A673 (cell line): ENCODE results near the gene CNOT4.

Experiments used
- CTCF ChIP-seq: fragments of 300-800, 200-600 bp; sonication (generic); conservative IDR thresholded peaks from 2 replicates; pipeline ENCODE4 v1.5.1; 2017; ENCODE audit warnings: low read depth, mild to moderate bottlenecking, antibody characterized with exemption, low read length, moderate library complexity, mixed read lengths
- EZH2 ChIP-seq: fragments of 200-600 bp; sonication (generic); IDR thresholded peaks from 2 replicates; pipeline ENCODE4 v1.6.1; 2017; ENCODE audit warnings: borderline replicate concordance, low read depth, mild to moderate bottlenecking, mixed read lengths, antibody characterized with exemption, low read length; ENCODE audit not compliant: poor library complexity, severe bottlenecking

GRCh38 chr7:135320268-135320667 lies 189.6 kb downstream of the CNOT4 start:
- TF ChIP-seq CTCF: no peak
- TF ChIP-seq EZH2: no peak
